GM19452 (cell line): ENCODE results near the gene CDHR4.
"Not testable (repeated sequence)": the region's sequence is repeated elsewhere in the genome, so short reads cannot be mapped to it uniquely, and the experiment has no call there.

Experiments
- ATAC-seq: cut with Tn5 transposase; IDR thresholded peaks from one replicate; pipeline ENCODE4 v1.9.1; 2021; ENCODE audit not compliant: unreplicated experiment

Gene CDHR4, protein sequence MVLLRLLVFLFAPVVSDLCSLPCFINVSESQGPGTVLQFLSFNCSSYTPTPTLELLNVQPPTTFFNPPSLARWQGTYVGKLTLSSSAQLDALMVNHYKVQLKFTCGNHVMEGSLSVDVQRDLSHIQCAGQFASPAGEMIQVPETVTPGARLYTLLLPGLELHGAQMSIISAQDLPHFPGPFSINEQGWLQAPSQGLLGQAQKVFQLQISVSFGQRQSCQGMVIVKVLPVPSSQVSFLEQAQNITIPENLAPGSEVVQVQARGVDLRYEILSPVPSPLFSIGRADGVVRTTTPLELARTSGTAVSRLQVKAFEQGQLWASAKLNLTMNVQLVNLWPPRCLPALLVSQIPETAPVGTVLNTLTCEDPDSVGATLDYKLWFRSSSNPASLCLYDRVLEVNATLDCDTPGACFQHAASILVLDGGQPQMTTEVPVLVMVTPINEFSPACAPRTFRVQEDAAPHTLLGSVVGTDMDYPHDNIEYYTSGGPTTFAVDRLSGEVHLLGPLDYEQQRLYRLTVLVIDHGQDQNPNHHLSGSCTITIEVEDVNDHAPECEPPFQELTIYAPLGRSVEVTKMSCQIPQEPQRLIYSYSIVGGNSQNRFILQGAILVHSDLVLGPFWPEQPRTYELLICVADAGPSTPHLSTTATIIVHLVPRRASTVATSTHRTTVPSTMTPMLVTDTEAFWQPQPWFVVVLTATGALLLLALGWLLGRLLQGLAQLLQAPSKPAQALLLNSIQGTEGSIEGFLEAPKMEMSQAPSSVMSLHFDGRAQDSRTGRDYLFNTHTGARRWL

GRCh38 chr3:49799761-49800160 is at the start of gene CDHR4:
Gene CDHR4, minus strand, starts transcription at chr3:49799873. Its CDS starts 61 bp downstream, at chr3:49799812.
- no peak for ATAC-seq

DNA sequence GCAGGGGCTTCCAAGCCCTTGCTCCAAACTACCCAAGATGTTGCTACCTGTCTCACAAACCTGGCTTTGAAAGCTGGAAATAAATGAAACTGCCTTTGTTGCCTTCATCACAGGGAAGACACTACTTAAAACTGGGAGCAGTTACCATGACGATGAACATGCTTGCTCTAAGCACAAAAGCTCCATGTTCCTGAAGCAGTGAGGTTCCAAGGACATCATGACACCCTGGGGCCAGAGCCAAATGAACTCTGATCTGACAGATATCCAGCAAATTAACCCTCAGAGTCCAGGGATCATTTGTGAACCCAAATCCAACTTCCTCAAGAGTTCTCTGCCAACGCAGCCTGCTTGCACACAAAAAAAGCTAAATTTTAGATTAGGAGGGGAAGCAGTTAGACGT is 46.0 kb upstream of the CDHR4 start:
- no peak for ATAC-seq

GRCh38 chr3:49844464-49845183 is 45.0 kb upstream of the CDHR4 start:
- ATAC-seq = no peak

GRCh38 chr3:49842843-49843517 is 43.3 kb upstream of the CDHR4 start:
- no peak for ATAC-seq

DNA sequence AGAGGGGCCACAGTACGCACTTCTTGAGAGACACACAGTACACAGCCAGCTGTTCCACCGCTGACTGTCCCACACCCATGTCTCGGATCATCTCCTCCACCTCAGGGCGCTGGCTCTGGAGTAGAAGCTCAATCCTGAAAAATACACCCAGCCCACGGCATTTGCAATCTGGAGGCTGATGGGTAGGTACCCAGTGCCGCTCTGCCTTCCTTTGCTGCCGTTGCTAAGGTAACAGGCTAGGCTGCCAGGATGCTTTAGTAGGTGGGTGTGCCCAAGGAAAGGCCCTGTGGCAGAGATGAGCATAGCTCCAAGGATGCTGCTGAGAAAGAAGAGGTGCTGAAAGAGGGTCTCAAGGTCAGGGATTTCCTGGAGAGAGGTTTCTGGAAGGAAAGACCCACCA is 42.1 kb upstream of the CDHR4 start:
- ATAC-seq = no peak

- ATAC-seq = no peak
These were observed 41.5 kb upstream of the CDHR4 start for GRCh38 chr3:49841126-49841696.

GRCh38 chr3:49840388-49840787 is 40.7 kb upstream of the CDHR4 start:
- no peak for ATAC-seq

- ATAC-seq = no peak
These were observed 39.6 kb upstream of the CDHR4 start for GRCh38 chr3:49839193-49839809.

DNA sequence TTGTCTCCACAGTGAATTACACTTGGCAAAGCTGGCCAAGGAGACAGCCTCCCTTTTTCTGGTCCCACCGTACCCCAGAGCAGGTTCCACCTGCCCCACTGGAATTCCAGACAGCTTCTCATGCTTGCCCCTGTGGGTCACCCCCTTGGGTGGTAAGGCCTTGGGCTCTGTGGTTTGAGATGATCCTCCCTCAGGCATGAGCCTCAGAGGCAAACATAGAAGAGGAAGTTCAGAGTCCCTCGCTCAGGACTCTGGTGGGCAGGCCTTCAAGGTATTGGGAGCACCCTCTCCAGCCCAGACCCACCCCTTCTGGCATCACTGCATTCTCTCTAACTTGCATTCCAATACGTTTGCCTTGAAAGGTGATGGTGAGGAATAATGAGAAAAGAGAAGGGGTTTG is 31.7 kb upstream of the CDHR4 start:
- no peak for ATAC-seq

GRCh38 chr3:49826016-49826415 is 26.3 kb upstream of the CDHR4 start:
- no peak for ATAC-seq

DNA sequence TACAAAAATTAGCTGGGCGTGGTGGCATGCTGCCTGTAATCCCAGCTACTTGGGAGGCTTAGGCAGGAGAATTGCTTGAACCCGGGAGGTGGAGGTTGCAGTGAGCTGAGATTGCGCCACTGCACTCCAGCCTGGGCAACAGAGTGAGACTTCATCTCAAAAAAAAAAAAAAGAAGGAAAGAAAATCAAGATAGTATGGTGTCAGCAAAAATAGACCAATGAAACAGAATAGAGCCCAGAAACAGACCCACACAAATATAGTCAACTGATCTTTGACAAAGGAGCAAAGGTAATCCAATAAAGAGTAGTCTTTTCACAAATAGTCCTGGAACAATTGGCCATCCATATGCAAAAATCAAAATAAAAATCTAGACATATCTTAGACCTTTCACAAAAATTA is 23.5 kb upstream of the CDHR4 start:
- ATAC-seq = not testable (repeated sequence)

- peak; percentile 60 for ATAC-seq
These were observed 14.0 kb upstream of the CDHR4 start, which contains the start of gene UBA7 for GRCh38 chr3:49813497-49814174. Gene UBA7, minus strand, starts transcription at chr3:49813953. Its CDS starts 166 bp downstream, at chr3:49813787.

- no peak for ATAC-seq
These were observed 13.3 kb upstream of the CDHR4 start for GRCh38 chr3:49812916-49813496.

- no peak for ATAC-seq
These were observed 7.9 kb upstream of the CDHR4 start for GRCh38 chr3:49807431-49808114.

DNA sequence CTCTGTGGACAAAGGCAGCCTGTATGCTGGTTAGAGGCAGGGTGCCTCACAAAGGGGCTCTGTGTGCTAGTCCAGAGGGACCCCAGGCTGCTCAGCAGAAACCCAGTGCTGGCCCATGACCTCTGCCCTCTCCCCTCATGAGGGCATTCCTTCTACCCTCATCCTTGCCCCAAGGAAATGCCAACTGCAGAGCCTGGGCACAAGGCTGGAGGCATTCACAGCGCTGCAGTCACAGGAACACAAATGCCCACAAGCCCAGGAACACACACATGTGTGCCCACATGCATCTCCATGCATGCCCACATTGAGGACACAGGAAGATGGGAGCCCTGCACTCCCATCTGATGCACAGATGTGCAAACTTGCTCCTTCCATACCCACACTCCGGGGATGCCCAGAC is 7.2 kb upstream of the CDHR4 start:
- ATAC-seq = no peak

GRCh38 chr3:49805897-49806701 is 6.4 kb upstream of the CDHR4 start:
- ATAC-seq = no peak

DNA sequence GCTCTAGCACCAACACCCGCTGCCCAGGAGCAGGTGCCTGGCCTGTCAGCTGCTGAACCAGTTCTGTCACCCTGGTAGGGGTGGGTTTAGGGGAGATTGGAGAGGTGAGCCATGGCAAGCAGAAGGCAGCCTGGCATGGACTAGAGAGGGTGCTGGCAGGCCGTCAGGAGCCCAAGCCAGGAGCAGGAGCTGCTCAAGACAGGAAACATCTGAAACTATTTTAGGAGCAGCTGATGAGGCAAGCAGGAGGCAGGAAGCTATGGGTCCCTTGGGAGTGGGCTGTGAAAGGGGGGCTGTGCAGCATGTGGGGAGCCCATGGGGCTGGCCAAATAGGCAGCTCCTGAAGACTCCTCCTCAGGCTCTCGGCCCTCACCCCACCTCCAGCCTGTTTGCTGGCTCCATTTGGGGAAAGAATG is 5.7 kb upstream of the CDHR4 start:
- ATAC-seq = no peak
